ENCODE data around the gene IRF5. TPM values are rescaled to one million over a fixed set of nuclear protein-coding genes. Genes with fewer than 3 reads are reported as not detected.
A peak's percentile ranks its signal among the peaks of the same experiment; 100 is the strongest.

IRF5 gene
- total RNA-seq, 1 experiment from 2014 or later, result 8.8 TPM

- ATAC-seq, result peak; percentile 19; the same call in 1 of the 2 replicates
- H3K36me3 ChIP-seq (ENCODE audit: control insufficient read depth, insufficient read depth, low read length), result no peaks in the 10 kb centered on the region
- intact Hi-C loops (cut with micrococcal nuclease; ENCODE audit: unreplicated experiment) (no loop called here), in situ Hi-C loops (cut with HindIII; ENCODE audit: low pct_unique_long_range_greater_than_20kb, low sequenced_read_pairs) (no loop called here)
- H3K27me3 ChIP-seq (ENCODE audit: control insufficient read depth, insufficient read depth, low read length), result no peaks in the 10 kb centered on the region
- BruUV-seq (replicated peaks), result no TSS peak
- DNase-seq (ENCODE audit: low read depth, low spot score), result no peak
- H3K4me1 ChIP-seq (ENCODE audit: control insufficient read depth, insufficient read depth, low read length), result no peaks in the 10 kb centered on the region
- H3K4me3 ChIP-seq (ENCODE audit: low read depth in 2 of 2, low read length in 2 of 2), result no peak overlapping the region
- no peak overlapping the region for H3K27ac ChIP-seq (ENCODE audit: low read length)
- POLR2A ChIA-PET, result no interaction called here
- no peaks in the 10 kb centered on the region for H3K9me3 ChIP-seq (ENCODE audit: control insufficient read depth, insufficient read depth, low read depth, low read length)
- TF ChIP-seq, protein P1, sequence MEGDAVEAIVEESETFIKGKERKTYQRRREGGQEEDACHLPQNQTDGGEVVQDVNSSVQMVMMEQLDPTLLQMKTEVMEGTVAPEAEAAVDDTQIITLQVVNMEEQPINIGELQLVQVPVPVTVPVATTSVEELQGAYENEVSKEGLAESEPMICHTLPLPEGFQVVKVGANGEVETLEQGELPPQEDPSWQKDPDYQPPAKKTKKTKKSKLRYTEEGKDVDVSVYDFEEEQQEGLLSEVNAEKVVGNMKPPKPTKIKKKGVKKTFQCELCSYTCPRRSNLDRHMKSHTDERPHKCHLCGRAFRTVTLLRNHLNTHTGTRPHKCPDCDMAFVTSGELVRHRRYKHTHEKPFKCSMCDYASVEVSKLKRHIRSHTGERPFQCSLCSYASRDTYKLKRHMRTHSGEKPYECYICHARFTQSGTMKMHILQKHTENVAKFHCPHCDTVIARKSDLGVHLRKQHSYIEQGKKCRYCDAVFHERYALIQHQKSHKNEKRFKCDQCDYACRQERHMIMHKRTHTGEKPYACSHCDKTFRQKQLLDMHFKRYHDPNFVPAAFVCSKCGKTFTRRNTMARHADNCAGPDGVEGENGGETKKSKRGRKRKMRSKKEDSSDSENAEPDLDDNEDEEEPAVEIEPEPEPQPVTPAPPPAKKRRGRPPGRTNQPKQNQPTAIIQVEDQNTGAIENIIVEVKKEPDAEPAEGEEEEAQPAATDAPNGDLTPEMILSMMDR (IDR thresholded peaks at IDR 0.05), result no peak
- TF ChIP-seq REST (IDR thresholded peaks at IDR 0.05; ENCODE audit: insufficient read depth in 1 of 2, low read depth in 2 of 2, low read length in 1 of 2) (no peak), POLR2AphosphoS5 (IDR thresholded peaks at IDR 0.05; ENCODE audit: low read depth, low read length) (no peak), TCF7L2 (IDR thresholded peaks at IDR 0.05; ENCODE audit: low read depth, low read length) (no peak), SIN3A (IDR thresholded peaks at IDR 0.05; ENCODE audit: borderline replicate concordance, insufficient read depth, low read depth, low read length) (no peak)
- CTCF ChIA-PET, result interaction anchor here (0.9 kb wide), 1 partner anchor 146 kb away, joined by 3 read pairs; no protein-coding TSS in a partner anchor
Measured at GRCh38 chr7:128945668-128946366, 8.1 kb downstream of the IRF5 start.

GRCh38 chr7:128946936-128947830 lies 9.5 kb downstream of the IRF5 start:
- in situ Hi-C loops (cut with HindIII; ENCODE audit: low pct_unique_long_range_greater_than_20kb, low sequenced_read_pairs), result no loop called here
- Histone ChIP-seq H3K27me3 (ENCODE audit: control insufficient read depth, insufficient read depth, low read length) (no peaks in the 10 kb centered on the region), H3K4me1 (ENCODE audit: control insufficient read depth, insufficient read depth, low read length) (no peaks in the 10 kb centered on the region), H3K36me3 (ENCODE audit: control insufficient read depth, insufficient read depth, low read length) (no peaks in the 10 kb centered on the region), H3K9me3 (ENCODE audit: control insufficient read depth, insufficient read depth, low read depth, low read length) (no peaks in the 10 kb centered on the region), H3K4me3 (ENCODE audit: low read depth in 2 of 2, low read length in 2 of 2) (no peak overlapping the region), H3K27ac (ENCODE audit: low read length) (no peak overlapping the region)
- no TSS peak for BruUV-seq (replicated peaks)
- ATAC-seq (peak; percentile 55), DNase-seq (ENCODE audit: low read depth, low spot score) (no peak)
- TF ChIP-seq REST (IDR thresholded peaks at IDR 0.05; ENCODE audit: insufficient read depth in 1 of 2, low read depth in 2 of 2, low read length in 1 of 2) (no peak), TCF7L2 (IDR thresholded peaks at IDR 0.05; ENCODE audit: low read depth, low read length) (no peak)
- TF ChIP-seq, protein P1 (IDR thresholded peaks at IDR 0.05), result peak; percentile 67; the same call in 1 of the 2 replicates
- CTCF ChIA-PET, result interaction anchor here (1.0 kb wide), 1 partner anchor 144 kb away, joined by 3 read pairs; no protein-coding TSS in a partner anchor
- intact Hi-C loops (cut with micrococcal nuclease; ENCODE audit: unreplicated experiment), result no loop called here
- POLR2A ChIA-PET, result no interaction called here
